HepG2 (cell line): ENCODE results near the gene GPBAR1. TPM values are rescaled to one million over a fixed set of nuclear protein-coding genes. Genes with fewer than 3 reads are reported as not detected.

ENCODE experiments used
- CBX2 ChIP-seq, 2 experiments: fragments of 200-600 bp in 1 of 2; sonication (generic); formaldehyde crosslinking in 1 of 2; IDR thresholded peaks; 2 replicates each; pipeline versions ENCODE4 v1.7.0 to v1.8.1; 2018 to 2022; ENCODE audit warnings: low read depth in 2 of 2, low read length in 1 of 2, mild to moderate bottlenecking in 1 of 2, missing genetic modification reagents in 1 of 2
- E2F2 ChIP-seq: sonication (generic); formaldehyde crosslinking; IDR thresholded peaks from 2 replicates; pipeline ENCODE4 v1.4.0; 2020; ENCODE audit warnings: missing genetic modification reagents, borderline replicate concordance
- FOXP1 ChIP-seq, 2 experiments: fragments of 450-650 bp in 1 of 2; IDR thresholded peaks; 2 replicates each; pipeline ENCODE4 v1.6.1; 2017 to 2018; ENCODE audit warnings: antibody characterized with exemption in 1 of 2
- GPN1 ChIP-seq: sonication (generic); formaldehyde crosslinking; IDR thresholded peaks from 2 replicates; pipeline ENCODE4 v1.5.1; 2020; ENCODE audit warnings: missing genetic modification reagents, borderline replicate concordance
- JARID2 ChIP-seq: sonication (generic); formaldehyde crosslinking; IDR thresholded peaks from 2 replicates; pipeline ENCODE4 v1.8.1; 2023; ENCODE audit warnings: missing genetic modification reagents, inconsistent platforms; ENCODE audit not compliant: insufficient replicate concordance
- POLR2AphosphoS5 ChIP-seq: IDR thresholded peaks from 2 replicates; pipeline ENCODE4 v1.6.1; 2012; ENCODE audit warnings: low read depth, low read length
- SNAPC4 ChIP-seq: sonication (generic); formaldehyde crosslinking; IDR thresholded peaks from 2 replicates; pipeline ENCODE4 v1.4.0; 2020; ENCODE audit warnings: mild to moderate bottlenecking, missing genetic modification reagents
- TCF7L2 ChIP-seq: IDR thresholded peaks from 2 replicates; pipeline ENCODE4 v1.6.1; 2011; ENCODE audit warnings: mild to moderate bottlenecking, low read depth, low read length, moderate library complexity
- ZBTB42 ChIP-seq: sonication (generic); formaldehyde crosslinking; IDR thresholded peaks from 2 replicates; pipeline ENCODE4 v1.5.0; 2020; ENCODE audit warnings: mild to moderate bottlenecking, missing genetic modification reagents
- ZNF275 ChIP-seq: sonication (generic); formaldehyde crosslinking; IDR thresholded peaks from 2 replicates; pipeline ENCODE4 v1.8.0; 2022; ENCODE audit warnings: missing genetic modification reagents, mild to moderate bottlenecking, inconsistent platforms, borderline replicate concordance
- ZNF431 ChIP-seq: sonication (generic); formaldehyde crosslinking; IDR thresholded peaks from 2 replicates; pipeline ENCODE4 v1.9.0; 2022; ENCODE audit warnings: missing genetic modification reagents, low read depth, mild to moderate bottlenecking, borderline replicate concordance
- polyA plus RNA-seq, 8 experiments: library from polyadenylated mRNA; depleted of rRNA in 3 of 8; stranded (reverse) in 7 of 8; unstranded in 1 of 8; fragments of >200 nt; fragmentation: Illumina TruSeq in 4 of 8; extraction: Trizol in 4 of 8; gene quantifications; 2 replicates each; pipeline versions ENCODE4 v1.2.1 to v1.2.3, GENCODE V29; 2011 to 2016; ENCODE audit warnings: low read depth in 4 of 8, missing spikeins in 1 of 8, mixed read lengths in 1 of 8; ENCODE audit not compliant: insufficient read depth in 1 of 8
- total RNA-seq, 5 experiments: library from RNA; depleted of rRNA; stranded (reverse); fragments of >200 nt; fragmentation: Illumina TruSeq; extraction: Trizol; gene quantifications; 2 replicates each; pipeline ENCODE4 v1.2.3, GENCODE V29; 2016; ENCODE audit warnings: low read depth in 1 of 5
- TF ChIP-seq, protein P1 (sequence below): sonication (generic); formaldehyde crosslinking; IDR thresholded peaks from 2 replicates; pipeline ENCODE4 v1.4.0; 2020; ENCODE audit warnings: missing genetic modification reagents
- TF ChIP-seq, protein P2 (sequence below): sonication (generic); formaldehyde crosslinking; IDR thresholded peaks from 2 replicates; pipeline ENCODE4 v1.5.1; 2020; ENCODE audit warnings: mild to moderate bottlenecking, missing genetic modification reagents, borderline replicate concordance

The GPBAR1 gene
- total and polyA plus RNA-seq, 2 of the 13 experiments (the other 11 are each of a cell fraction or from before 2014, with no cell fraction given), result 0.05 to 0.09 TPM

- TF ChIP-seq, protein P1, sequence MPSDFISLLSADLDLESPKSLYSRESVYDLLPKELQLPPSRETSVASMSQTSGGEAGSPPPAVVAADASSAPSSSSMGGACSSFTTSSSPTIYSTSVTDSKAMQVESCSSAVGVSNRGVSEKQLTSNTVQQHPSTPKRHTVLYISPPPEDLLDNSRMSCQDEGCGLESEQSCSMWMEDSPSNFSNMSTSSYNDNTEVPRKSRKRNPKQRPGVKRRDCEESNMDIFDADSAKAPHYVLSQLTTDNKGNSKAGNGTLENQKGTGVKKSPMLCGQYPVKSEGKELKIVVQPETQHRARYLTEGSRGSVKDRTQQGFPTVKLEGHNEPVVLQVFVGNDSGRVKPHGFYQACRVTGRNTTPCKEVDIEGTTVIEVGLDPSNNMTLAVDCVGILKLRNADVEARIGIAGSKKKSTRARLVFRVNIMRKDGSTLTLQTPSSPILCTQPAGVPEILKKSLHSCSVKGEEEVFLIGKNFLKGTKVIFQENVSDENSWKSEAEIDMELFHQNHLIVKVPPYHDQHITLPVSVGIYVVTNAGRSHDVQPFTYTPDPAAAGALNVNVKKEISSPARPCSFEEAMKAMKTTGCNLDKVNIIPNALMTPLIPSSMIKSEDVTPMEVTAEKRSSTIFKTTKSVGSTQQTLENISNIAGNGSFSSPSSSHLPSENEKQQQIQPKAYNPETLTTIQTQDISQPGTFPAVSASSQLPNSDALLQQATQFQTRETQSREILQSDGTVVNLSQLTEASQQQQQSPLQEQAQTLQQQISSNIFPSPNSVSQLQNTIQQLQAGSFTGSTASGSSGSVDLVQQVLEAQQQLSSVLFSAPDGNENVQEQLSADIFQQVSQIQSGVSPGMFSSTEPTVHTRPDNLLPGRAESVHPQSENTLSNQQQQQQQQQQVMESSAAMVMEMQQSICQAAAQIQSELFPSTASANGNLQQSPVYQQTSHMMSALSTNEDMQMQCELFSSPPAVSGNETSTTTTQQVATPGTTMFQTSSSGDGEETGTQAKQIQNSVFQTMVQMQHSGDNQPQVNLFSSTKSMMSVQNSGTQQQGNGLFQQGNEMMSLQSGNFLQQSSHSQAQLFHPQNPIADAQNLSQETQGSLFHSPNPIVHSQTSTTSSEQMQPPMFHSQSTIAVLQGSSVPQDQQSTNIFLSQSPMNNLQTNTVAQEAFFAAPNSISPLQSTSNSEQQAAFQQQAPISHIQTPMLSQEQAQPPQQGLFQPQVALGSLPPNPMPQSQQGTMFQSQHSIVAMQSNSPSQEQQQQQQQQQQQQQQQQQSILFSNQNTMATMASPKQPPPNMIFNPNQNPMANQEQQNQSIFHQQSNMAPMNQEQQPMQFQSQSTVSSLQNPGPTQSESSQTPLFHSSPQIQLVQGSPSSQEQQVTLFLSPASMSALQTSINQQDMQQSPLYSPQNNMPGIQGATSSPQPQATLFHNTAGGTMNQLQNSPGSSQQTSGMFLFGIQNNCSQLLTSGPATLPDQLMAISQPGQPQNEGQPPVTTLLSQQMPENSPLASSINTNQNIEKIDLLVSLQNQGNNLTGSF (CRISPR knock-in tag), result 0 out of 2 replicates have a peak, but pooled peaks have one; percentile 14
- 0 out of 2 replicates have a peak, but pooled peaks have one; percentile 21 for TF ChIP-seq E2F2
- no peak for TF ChIP-seq TCF7L2
- TF ChIP-seq JARID2 (CRISPR knock-in tag), result no peak
- TF ChIP-seq ZNF275 (CRISPR knock-in tag), result peak; percentile 82
- TF ChIP-seq, protein P2, sequence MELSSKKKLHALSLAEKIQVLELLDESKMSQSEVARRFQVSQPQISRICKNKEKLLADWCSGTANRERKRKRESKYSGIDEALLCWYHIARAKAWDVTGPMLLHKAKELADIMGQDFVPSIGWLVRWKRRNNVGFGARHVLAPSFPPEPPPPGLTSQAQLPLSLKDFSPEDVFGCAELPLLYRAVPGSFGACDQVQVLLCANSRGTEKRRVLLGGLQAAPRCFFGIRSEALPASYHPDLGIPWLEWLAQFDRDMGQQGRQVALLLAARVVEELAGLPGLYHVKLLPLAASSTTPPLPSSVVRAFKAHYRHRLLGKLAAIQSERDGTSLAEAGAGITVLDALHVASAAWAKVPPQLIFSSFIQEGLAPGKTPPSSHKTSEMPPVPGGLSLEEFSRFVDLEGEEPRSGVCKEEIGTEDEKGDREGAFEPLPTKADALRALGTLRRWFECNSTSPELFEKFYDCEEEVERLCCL (CRISPR knock-in tag), result no peak
- no peak for TF ChIP-seq GPN1 (CRISPR knock-in tag)
- peak; percentile 87; the same call in 1 of the 2 replicates for TF ChIP-seq SNAPC4 (CRISPR knock-in tag)
- 0 out of 2 replicates have a peak, but pooled peaks have one; percentile 78 for TF ChIP-seq ZNF431 (CRISPR knock-in tag)
- no peak for TF ChIP-seq CBX2 (IDR thresholded peaks at IDR 0.05; ENCODE audit: low read depth, low read length)
- TF ChIP-seq CBX2 (CRISPR knock-in tag; IDR thresholded peaks at IDR 0.05; ENCODE audit: low read depth), result no peak
- TF ChIP-seq FOXP1 (IDR thresholded peaks at IDR 0.05), result no peak
- no peak for TF ChIP-seq FOXP1 (CRISPR knock-in tag; IDR thresholded peaks at IDR 0.05)
- no peak for TF ChIP-seq ZBTB42 (CRISPR knock-in tag)
- peak; percentile 84 for TF ChIP-seq POLR2AphosphoS5
Observed at GRCh38 chr2:218216674-218217359, 44.0 kb upstream of the GPBAR1 start, which contains the start of gene ARPC2 (continued).
